Endothelial cell of umbilical vein (primary cell): ENCODE results near the gene LRTM2.

Experiments used
- GATA2 ChIP-seq: IDR thresholded peaks from 2 replicates; pipeline ENCODE4 v1.7.0; 2011; ENCODE audit warnings: low read depth, mild to moderate bottlenecking, moderate library complexity, mixed read lengths, low read length; ENCODE audit not compliant: insufficient read length, insufficient read depth
- MYC ChIP-seq: IDR thresholded peaks from one replicate; pipeline ENCODE4 v1.6.1; 2011; ENCODE audit warnings: mild to moderate bottlenecking, low read depth, low read length
- TF ChIP-seq, protein P1 (sequence below): IDR thresholded peaks from 2 replicates; pipeline ENCODE4 v1.6.1; 2011; ENCODE audit not compliant: insufficient read depth, insufficient read length
- TF ChIP-seq, protein P2 (sequence below), 2 donors: IDR thresholded peaks; 1 replicate in 1 of 2; 2 replicates in 1 of 2; pipeline ENCODE4 v1.5.1; 2011; ENCODE audit warnings: low read length in 2 of 2, mild to moderate bottlenecking in 2 of 2, moderate library complexity in 2 of 2, control low read depth in 1 of 2, inconsistent platforms in 1 of 2, low read depth in 1 of 2; ENCODE audit not compliant: insufficient read depth in 1 of 2; ENCODE audit errors: extremely low read depth in 1 of 2

DNA sequence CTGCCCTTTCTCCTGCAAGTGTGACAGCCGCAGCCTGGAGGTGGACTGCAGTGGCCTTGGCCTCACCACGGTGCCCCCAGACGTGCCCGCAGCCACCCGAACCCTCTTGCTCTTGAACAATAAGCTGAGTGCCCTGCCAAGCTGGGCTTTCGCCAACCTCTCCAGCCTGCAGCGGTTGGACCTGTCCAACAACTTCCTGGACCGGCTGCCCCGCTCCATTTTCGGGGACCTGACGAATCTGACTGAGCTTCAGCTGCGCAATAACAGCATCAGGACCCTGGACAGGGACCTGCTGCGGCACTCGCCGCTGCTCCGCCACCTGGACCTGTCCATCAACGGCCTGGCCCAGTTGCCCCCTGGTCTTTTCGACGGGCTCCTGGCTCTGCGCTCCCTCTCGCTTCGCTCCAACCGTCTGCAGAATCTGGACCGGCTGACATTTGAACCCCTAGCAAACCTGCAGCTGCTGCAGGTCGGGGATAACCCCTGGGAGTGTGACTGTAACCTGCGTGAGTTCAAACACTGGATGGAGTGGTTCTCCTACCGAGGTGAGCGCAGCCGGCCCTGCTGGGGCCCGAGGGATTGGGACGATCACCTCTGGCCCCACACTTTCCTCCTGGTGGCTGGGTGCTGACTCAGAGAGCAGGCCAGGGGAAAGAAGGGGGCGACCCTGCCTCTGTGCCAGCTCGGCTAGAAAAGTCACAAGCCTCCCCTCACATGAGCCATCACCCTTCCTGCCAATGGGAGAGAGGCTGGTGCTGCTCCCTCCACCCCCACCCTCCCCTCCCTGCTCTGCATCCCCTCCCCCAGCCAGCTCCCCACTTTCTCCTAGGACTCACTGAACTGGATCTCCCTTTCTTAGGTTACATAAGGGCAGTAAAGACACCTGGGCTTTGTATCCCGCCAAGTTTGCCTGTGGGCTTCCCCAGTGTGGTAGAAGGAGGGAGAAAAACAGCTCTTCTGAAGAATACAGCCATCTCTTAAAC, 10.9 kb downstream of the LRTM2 start:
- TF ChIP-seq MYC (no peak), GATA2 (no peak)
- TF ChIP-seq, protein P1, sequence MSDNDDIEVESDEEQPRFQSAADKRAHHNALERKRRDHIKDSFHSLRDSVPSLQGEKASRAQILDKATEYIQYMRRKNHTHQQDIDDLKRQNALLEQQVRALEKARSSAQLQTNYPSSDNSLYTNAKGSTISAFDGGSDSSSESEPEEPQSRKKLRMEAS, result no peak
- TF ChIP-seq, protein P2, sequence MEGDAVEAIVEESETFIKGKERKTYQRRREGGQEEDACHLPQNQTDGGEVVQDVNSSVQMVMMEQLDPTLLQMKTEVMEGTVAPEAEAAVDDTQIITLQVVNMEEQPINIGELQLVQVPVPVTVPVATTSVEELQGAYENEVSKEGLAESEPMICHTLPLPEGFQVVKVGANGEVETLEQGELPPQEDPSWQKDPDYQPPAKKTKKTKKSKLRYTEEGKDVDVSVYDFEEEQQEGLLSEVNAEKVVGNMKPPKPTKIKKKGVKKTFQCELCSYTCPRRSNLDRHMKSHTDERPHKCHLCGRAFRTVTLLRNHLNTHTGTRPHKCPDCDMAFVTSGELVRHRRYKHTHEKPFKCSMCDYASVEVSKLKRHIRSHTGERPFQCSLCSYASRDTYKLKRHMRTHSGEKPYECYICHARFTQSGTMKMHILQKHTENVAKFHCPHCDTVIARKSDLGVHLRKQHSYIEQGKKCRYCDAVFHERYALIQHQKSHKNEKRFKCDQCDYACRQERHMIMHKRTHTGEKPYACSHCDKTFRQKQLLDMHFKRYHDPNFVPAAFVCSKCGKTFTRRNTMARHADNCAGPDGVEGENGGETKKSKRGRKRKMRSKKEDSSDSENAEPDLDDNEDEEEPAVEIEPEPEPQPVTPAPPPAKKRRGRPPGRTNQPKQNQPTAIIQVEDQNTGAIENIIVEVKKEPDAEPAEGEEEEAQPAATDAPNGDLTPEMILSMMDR (IDR thresholded peaks at IDR 0.05; ENCODE audit: extremely low read depth in 1 of 2, insufficient read depth in 1 of 2, low read depth in 1 of 2, low read length in 2 of 2), result no peak
